GM12892 (cell line): ENCODE measurements around the gene PAPSS1.

Experiments
- POLR2A ChIP-seq: IDR thresholded peaks from 2 replicates; pipeline ENCODE4 v1.6.1; 2011; ENCODE audit warnings: low read depth, low read length, control low read depth
- POLR2AphosphoS5 ChIP-seq: IDR thresholded peaks from 2 replicates; pipeline ENCODE4 v1.6.1; 2011; ENCODE audit warnings: low read depth, low read length, control low read depth

DNA sequence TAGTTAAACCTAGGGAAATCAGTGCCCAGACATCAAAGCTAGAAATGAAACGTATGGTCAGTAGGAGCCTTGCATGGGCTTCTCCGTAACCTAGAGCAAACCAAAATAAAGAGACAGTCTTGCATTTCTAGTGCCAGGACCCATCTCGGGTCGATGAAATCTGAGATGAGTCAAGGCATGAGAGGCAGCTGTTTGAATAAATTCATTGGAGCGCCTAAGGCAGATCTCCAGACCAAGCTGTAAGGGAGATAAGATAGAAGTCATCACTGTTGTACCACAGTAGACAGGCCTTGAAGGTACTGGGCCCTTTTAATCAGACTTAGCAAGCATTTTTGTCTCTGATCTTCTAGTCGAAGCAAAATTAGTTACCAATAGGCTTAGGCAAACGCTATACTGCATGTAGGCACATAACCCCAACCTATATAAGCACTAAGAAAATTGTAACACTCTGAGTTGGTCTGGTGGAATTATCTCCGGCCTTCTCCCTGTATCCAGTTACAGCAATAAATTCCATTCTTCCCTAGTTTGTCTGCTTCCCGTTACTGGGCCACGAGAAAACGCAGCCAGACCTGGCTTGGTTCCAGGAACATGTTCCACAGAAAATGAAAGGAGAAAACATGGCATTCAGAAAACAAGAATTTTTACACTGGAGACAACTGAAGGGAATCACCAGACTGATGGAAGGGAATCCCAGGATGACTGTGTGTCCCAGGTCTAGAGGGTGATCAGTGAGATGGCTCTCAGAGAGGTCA lies 21.1 kb upstream of the PAPSS1 start:
- TF ChIP-seq POLR2AphosphoS5 (no peak), POLR2A (no peak)
